Esophagus muscularis mucosa (tissue), 4 donors: Measurements from ENCODE around the gene OR5AU1.

Experiments used
- EP300 ChIP-seq: sonication (generic); formaldehyde crosslinking; IDR thresholded peaks from one replicate; pipeline ENCODE4 v1.6.1; 2017; ENCODE audit warnings: antibody characterized with exemption
- POLR2AphosphoS5 ChIP-seq, 2 donors: sonication (generic); formaldehyde crosslinking; IDR thresholded peaks; one replicate each; pipeline ENCODE4 v1.6.1; 2017; ENCODE audit warnings: antibody characterized with exemption in 2 of 2
- TF ChIP-seq, protein P1 (sequence below), 3 experiments: fragments of 200-600 bp in 2 of 3; fragments of 450-650 bp in 1 of 3; sonication (generic) in 2 of 3; IDR thresholded peaks; one replicate each; pipeline ENCODE4 v1.5.1; 2017 to 2019; ENCODE audit warnings: antibody characterized with exemption in 3 of 3, mild to moderate bottlenecking in 2 of 3, moderate library complexity in 1 of 3

DNA sequence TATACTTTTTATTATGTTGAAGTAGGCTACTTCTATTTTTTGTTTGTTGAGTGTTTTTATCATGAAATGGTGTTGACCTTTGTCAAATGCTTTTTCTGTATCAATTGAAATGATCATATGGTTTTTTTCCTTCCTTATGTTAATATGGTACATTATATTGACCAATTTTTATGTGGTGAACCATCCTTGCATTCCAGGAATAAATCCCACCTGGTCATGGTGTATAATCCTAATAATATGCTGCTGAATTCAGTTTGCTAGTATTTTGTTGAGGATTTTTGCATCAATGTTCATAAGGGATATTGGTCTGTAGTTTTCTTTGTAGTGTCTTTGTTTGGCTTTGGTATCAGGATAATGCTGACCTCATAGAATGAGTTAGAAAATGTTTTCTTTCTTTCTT lies 10.4 kb downstream of the OR5AU1 start:
- TF ChIP-seq, protein P1, sequence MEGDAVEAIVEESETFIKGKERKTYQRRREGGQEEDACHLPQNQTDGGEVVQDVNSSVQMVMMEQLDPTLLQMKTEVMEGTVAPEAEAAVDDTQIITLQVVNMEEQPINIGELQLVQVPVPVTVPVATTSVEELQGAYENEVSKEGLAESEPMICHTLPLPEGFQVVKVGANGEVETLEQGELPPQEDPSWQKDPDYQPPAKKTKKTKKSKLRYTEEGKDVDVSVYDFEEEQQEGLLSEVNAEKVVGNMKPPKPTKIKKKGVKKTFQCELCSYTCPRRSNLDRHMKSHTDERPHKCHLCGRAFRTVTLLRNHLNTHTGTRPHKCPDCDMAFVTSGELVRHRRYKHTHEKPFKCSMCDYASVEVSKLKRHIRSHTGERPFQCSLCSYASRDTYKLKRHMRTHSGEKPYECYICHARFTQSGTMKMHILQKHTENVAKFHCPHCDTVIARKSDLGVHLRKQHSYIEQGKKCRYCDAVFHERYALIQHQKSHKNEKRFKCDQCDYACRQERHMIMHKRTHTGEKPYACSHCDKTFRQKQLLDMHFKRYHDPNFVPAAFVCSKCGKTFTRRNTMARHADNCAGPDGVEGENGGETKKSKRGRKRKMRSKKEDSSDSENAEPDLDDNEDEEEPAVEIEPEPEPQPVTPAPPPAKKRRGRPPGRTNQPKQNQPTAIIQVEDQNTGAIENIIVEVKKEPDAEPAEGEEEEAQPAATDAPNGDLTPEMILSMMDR (IDR thresholded peaks at IDR 0.05) = no peak
- no peak for TF ChIP-seq POLR2AphosphoS5 (IDR thresholded peaks at IDR 0.05)
- no peak for TF ChIP-seq EP300
